GM19372 (cell line): Measurements from ENCODE around the gene GLTP.

ENCODE experiments used
- ATAC-seq: cut with Tn5 transposase; IDR thresholded peaks from one replicate; pipeline ENCODE4 v1.9.1; 2021; ENCODE audit warnings: mild to moderate bottlenecking, low read depth, moderate library complexity; ENCODE audit not compliant: unreplicated experiment

Gene GLTP

GRCh38 chr12:109807954-109808643 lies 72.2 kb downstream of the GLTP start:
- ATAC-seq: no peak

DNA sequence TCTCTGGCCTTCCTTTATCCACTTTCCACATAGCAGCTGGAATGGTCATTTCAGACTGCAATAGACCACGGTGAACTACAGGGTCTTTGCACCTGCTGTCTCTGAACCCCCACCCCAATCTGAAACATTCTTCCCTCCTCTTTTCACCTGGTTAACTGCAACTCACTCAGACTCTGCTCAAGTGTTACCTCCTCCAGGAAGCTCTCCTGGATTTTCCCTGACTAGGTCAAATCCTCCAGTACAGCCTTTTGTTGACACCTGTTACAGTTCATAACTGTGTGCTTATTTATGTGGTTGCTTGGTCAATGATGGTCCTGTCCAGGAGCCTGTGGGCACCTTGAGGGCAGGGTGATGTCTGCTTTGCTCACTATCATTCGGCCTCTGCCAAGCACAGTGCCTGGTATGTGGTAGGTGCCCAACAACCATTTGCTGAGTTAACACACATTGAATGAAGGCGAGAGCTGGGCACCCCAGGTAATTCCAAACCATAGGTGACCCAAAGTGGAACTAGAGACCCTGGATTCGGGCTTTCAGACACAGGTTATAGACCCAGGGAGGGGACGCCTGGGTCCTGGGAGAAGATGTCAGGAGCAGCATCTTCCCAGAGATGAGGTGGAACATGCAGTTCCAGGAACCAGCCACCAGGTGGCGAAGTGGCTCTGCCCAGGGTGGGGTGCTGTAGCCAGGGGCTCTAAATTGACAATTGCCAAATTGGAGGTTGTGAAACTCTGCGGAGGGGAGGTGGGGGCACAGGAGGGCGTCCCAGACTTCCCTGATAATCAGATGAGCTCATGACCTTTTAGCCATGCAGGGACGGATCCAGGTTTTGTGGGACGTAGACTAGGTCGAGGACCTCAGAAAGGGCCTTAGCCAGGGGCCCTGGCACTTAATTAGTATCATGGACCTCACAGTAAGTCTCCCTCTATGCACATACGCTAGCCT lies 75.2 kb downstream of the GLTP start:
- ATAC-seq: no peak

- no peak for ATAC-seq
Measured at GRCh38 chr12:109803678-109804077, 76.7 kb downstream of the GLTP start.

GRCh38 chr12:109802828-109803227 lies 77.5 kb downstream of the GLTP start:
- ATAC-seq: no peak
